ENCODE data around the gene SLC32A1. TPM values are rescaled to one million over a fixed set of nuclear protein-coding genes. Genes with fewer than 3 reads are reported as not detected.
A peak's percentile ranks its signal among the peaks of the same experiment; 100 is the strongest.

Gene SLC32A1
- total RNA-seq, 1 experiment from 2014 or later: not detected

DNA sequence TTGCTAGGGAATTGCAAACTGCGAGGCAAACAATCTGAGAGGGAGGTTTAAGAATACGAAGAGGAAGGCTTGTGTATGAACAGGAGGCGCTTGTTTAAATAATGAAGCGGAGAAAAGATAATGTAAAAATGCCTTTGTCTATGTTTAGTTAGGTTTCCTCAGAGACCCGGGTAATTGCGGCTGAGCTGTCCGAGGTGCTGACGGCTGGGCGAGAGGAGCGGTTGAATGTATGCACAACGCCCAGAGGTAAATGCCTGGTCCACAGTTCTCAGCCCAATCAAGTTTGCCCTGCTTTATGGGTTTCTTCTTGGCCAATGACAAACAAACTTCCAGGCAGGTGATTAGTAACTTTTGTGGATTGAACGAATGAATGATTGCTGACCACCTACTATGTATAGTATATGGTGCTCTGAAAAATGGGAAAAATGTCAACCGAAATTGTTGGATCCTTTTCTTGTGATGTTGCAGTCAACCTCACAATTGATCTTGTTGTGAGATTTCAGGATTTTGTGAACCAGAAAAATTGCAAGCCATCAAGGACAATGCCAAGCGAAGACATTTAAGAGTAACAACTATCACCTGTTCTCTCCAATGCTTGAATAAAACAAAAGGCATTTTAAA lies 38.3 kb upstream of the SLC32A1 start:
- TF ChIP-seq, protein P1, sequence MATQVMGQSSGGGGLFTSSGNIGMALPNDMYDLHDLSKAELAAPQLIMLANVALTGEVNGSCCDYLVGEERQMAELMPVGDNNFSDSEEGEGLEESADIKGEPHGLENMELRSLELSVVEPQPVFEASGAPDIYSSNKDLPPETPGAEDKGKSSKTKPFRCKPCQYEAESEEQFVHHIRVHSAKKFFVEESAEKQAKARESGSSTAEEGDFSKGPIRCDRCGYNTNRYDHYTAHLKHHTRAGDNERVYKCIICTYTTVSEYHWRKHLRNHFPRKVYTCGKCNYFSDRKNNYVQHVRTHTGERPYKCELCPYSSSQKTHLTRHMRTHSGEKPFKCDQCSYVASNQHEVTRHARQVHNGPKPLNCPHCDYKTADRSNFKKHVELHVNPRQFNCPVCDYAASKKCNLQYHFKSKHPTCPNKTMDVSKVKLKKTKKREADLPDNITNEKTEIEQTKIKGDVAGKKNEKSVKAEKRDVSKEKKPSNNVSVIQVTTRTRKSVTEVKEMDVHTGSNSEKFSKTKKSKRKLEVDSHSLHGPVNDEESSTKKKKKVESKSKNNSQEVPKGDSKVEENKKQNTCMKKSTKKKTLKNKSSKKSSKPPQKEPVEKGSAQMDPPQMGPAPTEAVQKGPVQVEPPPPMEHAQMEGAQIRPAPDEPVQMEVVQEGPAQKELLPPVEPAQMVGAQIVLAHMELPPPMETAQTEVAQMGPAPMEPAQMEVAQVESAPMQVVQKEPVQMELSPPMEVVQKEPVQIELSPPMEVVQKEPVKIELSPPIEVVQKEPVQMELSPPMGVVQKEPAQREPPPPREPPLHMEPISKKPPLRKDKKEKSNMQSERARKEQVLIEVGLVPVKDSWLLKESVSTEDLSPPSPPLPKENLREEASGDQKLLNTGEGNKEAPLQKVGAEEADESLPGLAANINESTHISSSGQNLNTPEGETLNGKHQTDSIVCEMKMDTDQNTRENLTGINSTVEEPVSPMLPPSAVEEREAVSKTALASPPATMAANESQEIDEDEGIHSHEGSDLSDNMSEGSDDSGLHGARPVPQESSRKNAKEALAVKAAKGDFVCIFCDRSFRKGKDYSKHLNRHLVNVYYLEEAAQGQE (IDR thresholded peaks at IDR 0.05; ENCODE audit: low read depth): peak; percentile 94
- TF ChIP-seq, protein P2, sequence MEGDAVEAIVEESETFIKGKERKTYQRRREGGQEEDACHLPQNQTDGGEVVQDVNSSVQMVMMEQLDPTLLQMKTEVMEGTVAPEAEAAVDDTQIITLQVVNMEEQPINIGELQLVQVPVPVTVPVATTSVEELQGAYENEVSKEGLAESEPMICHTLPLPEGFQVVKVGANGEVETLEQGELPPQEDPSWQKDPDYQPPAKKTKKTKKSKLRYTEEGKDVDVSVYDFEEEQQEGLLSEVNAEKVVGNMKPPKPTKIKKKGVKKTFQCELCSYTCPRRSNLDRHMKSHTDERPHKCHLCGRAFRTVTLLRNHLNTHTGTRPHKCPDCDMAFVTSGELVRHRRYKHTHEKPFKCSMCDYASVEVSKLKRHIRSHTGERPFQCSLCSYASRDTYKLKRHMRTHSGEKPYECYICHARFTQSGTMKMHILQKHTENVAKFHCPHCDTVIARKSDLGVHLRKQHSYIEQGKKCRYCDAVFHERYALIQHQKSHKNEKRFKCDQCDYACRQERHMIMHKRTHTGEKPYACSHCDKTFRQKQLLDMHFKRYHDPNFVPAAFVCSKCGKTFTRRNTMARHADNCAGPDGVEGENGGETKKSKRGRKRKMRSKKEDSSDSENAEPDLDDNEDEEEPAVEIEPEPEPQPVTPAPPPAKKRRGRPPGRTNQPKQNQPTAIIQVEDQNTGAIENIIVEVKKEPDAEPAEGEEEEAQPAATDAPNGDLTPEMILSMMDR (IDR thresholded peaks at IDR 0.05 in 2 of 3, conservative IDR thresholded peaks at IDR 0.05 in 1 of 3; ENCODE audit: borderline replicate concordance in 1 of 3, insufficient read depth in 1 of 3, low read depth in 2 of 3, low read length in 2 of 3): no peak
- TF ChIP-seq, protein P3, sequence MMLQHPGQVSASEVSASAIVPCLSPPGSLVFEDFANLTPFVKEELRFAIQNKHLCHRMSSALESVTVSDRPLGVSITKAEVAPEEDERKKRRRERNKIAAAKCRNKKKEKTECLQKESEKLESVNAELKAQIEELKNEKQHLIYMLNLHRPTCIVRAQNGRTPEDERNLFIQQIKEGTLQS (IDR thresholded peaks at IDR 0.05): no peak
- RAD21 ChIA-PET (ENCODE audit: low non-redundant PET in 1 of 2, low total read pairs in 2 of 2, uncharacterized antibody in 2 of 2, unreplicated experiment in 2 of 2): no interaction called here
- no TSS peak for BruUV-seq (replicated peaks)
- Histone ChIP-seq H3K4me3 (replicated peaks in 1 of 2; ENCODE audit: low read depth in 1 of 2, low read length in 2 of 2) (no peak overlapping the region), H3K27me3 (ENCODE audit: insufficient read depth, low read length) (peaks cover 57% of the 10 kb centered on the region), H4K20me1 (ENCODE audit: insufficient read depth) (no peaks in the 10 kb centered on the region), H3K9me3 (ENCODE audit: control insufficient read depth in 1 of 2, insufficient read depth in 1 of 2, low read depth in 1 of 2, low read length in 2 of 2) (no peaks in the 10 kb centered on the region), H3K27ac (ENCODE audit: low read depth, low read length) (no peak overlapping the region), H3K9ac (ENCODE audit: low read length) (no peak overlapping the region), H3K79me2 (ENCODE audit: insufficient read depth, low read length) (no peaks in the 10 kb centered on the region), H3K36me3 (ENCODE audit: control insufficient read depth in 1 of 2, insufficient read depth in 2 of 2, low read length in 2 of 2) (no peaks in the 10 kb centered on the region), H3K4me1 (ENCODE audit: control insufficient read depth in 1 of 2, insufficient read depth in 2 of 2, low read length in 2 of 2) (no peaks in the 10 kb centered on the region), H3K9me2 (ENCODE audit: insufficient read depth) (no peaks in the 10 kb centered on the region), H2AFZ (ENCODE audit: low read depth, low read length, poor library complexity, severe bottlenecking) (no peak overlapping the region), H3K4me2 (ENCODE audit: low read length) (no peak overlapping the region)
- intact Hi-C loops (cut with micrococcal nuclease): no loop called here
- POLR2A ChIA-PET: no interaction called here
- CTCF ChIA-PET: no interaction called here
- ATAC-seq (no peak), DNase-seq (ENCODE audit: low read depth, low spot score) (no peak)
